ENCODE results near the gene ABCB11.

GRCh38 chr2:168892327-168892726 lies 138.8 kb downstream of the ABCB11 start:
- TF ChIP-seq CTCF (IDR thresholded peaks at IDR 0.05) (no peak), EP300 (IDR thresholded peaks at IDR 0.05) (no peak), POLR2A (IDR thresholded peaks at IDR 0.05) (no peak), POLR2AphosphoS5 (IDR thresholded peaks at IDR 0.05) (no peak)

Measured in sigmoid colon (tissue), 4 donors.